ENCODE measurements around the gene COX19. TPM values are rescaled to one million over a fixed set of nuclear protein-coding genes. Genes with fewer than 3 reads are reported as not detected.

Gene COX19
- total and polyA plus RNA-seq, 2 of the 13 experiments (the other 11 are each of a cell fraction or from before 2014, with no cell fraction given) = 11.5 to 21.7 TPM

DNA sequence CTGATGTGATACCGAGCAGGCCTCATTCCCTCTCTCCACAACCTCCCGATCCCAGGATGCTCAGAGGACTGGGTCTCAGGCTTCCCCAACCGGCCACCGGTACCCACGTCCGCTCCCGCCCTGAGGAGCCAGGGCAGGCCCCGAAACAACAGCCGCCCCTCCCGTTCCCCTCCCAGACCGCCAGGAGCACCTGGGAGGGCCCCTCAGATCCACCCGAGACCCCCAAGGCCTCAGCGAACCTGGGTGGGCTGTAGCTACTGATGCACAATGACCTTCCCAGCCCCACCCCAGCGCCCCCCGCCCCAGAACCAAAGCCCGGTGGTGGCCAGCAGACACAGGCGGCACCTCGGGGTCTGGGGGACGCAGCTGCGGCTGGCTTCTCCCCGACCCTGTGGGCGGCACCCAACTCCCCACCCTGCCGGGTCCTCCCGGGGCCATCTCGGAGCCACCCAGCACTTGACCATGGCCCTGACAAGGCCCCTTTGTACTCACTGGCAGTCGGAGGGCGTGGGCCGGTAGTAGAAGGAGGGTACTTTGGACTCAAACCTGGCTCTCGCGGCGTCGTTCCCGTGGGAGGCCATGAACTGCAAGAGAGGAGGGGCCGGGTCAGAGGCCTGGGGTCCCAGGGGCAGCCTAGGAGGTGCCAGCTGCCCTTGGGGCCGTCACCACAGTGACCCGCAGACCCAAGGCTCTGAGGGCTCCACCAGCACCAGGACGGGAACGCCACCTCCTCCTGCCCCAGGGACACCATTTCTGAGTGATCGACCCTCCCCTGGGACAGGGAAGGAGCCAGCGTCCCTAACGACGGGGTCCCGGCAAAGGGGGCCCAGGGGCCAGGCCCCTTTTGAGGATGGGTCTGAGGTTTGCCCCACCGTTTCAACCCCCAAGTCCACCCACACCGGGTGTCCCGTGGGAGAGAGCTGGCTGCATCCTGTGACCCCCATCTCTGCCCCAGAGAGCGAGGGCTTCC, 49.0 kb downstream of the COX19 start (continued):
- TF ChIP-seq, protein P1, sequence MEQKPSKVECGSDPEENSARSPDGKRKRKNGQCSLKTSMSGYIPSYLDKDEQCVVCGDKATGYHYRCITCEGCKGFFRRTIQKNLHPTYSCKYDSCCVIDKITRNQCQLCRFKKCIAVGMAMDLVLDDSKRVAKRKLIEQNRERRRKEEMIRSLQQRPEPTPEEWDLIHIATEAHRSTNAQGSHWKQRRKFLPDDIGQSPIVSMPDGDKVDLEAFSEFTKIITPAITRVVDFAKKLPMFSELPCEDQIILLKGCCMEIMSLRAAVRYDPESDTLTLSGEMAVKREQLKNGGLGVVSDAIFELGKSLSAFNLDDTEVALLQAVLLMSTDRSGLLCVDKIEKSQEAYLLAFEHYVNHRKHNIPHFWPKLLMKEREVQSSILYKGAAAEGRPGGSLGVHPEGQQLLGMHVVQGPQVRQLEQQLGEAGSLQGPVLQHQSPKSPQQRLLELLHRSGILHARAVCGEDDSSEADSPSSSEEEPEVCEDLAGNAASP (CRISPR knock-in tag; IDR thresholded peaks at IDR 0.05; ENCODE audit: borderline replicate concordance) = peak; percentile 80; the same call in 1 of the 2 replicates
- TF ChIP-seq ARNTL (CRISPR knock-in tag; IDR thresholded peaks at IDR 0.05) (peak; percentile 27; the same call in 1 of the 2 replicates), SALL1 (CRISPR knock-in tag; IDR thresholded peaks at IDR 0.05) (peak; percentile 80; the same call in 1 of the 2 replicates), TOPORS (CRISPR knock-in tag; IDR thresholded peaks at IDR 0.05) (peak; percentile 73; the same call in 1 of the 2 replicates), POLR2AphosphoS2 (IDR thresholded peaks at IDR 0.05; ENCODE audit: low read depth, low read length) (no peak), PLRG1 (conservative IDR thresholded peaks at IDR 0.05) (no peak), ZNF234 (CRISPR knock-in tag; conservative IDR thresholded peaks at IDR 0.05) (no peak), PPARG (CRISPR knock-in tag; conservative IDR thresholded peaks at IDR 0.05) (peak; percentile 43; the same call in 1 of the 2 replicates), ARNT2 (CRISPR knock-in tag; IDR thresholded peaks at IDR 0.05; ENCODE audit: low read depth) (peak; percentile 56; the same call in 1 of the 2 replicates), JUNB (CRISPR knock-in tag; IDR thresholded peaks at IDR 0.05; ENCODE audit: borderline replicate concordance) (no peak), ZNF605 (CRISPR knock-in tag; IDR thresholded peaks at IDR 0.05) (peak; percentile 67), TBX2 (CRISPR knock-in tag; IDR thresholded peaks at IDR 0.05; ENCODE audit: borderline replicate concordance) (peak; percentile 71), ZNF180 (CRISPR knock-in tag; IDR thresholded peaks at IDR 0.05; ENCODE audit: borderline replicate concordance, low read depth) (no peak), RARA (CRISPR knock-in tag; IDR thresholded peaks at IDR 0.05) (peak; percentile 98), MXI1 (IDR thresholded peaks at IDR 0.05; ENCODE audit: borderline replicate concordance, low read depth, low read length) (0 out of 3 replicates have a peak, but pooled peaks have one; percentile 16)
- TF ChIP-seq, protein P2, sequence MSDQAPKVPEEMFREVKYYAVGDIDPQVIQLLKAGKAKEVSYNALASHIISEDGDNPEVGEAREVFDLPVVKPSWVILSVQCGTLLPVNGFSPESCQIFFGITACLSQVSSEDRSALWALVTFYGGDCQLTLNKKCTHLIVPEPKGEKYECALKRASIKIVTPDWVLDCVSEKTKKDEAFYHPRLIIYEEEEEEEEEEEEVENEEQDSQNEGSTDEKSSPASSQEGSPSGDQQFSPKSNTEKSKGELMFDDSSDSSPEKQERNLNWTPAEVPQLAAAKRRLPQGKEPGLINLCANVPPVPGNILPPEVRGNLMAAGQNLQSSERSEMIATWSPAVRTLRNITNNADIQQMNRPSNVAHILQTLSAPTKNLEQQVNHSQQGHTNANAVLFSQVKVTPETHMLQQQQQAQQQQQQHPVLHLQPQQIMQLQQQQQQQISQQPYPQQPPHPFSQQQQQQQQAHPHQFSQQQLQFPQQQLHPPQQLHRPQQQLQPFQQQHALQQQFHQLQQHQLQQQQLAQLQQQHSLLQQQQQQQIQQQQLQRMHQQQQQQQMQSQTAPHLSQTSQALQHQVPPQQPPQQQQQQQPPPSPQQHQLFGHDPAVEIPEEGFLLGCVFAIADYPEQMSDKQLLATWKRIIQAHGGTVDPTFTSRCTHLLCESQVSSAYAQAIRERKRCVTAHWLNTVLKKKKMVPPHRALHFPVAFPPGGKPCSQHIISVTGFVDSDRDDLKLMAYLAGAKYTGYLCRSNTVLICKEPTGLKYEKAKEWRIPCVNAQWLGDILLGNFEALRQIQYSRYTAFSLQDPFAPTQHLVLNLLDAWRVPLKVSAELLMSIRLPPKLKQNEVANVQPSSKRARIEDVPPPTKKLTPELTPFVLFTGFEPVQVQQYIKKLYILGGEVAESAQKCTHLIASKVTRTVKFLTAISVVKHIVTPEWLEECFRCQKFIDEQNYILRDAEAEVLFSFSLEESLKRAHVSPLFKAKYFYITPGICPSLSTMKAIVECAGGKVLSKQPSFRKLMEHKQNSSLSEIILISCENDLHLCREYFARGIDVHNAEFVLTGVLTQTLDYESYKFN (CRISPR knock-in tag; conservative IDR thresholded peaks at IDR 0.05) = peak; percentile 93
- TF ChIP-seq, protein P3, sequence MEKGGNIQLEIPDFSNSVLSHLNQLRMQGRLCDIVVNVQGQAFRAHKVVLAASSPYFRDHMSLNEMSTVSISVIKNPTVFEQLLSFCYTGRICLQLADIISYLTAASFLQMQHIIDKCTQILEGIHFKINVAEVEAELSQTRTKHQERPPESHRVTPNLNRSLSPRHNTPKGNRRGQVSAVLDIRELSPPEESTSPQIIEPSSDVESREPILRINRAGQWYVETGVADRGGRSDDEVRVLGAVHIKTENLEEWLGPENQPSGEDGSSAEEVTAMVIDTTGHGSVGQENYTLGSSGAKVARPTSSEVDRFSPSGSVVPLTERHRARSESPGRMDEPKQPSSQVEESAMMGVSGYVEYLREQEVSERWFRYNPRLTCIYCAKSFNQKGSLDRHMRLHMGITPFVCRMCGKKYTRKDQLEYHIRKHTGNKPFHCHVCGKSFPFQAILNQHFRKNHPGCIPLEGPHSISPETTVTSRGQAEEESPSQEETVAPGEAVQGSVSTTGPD (CRISPR knock-in tag; IDR thresholded peaks at IDR 0.05) = peak; percentile 50; the same call in 1 of the 2 replicates
- TF ChIP-seq, protein P4, sequence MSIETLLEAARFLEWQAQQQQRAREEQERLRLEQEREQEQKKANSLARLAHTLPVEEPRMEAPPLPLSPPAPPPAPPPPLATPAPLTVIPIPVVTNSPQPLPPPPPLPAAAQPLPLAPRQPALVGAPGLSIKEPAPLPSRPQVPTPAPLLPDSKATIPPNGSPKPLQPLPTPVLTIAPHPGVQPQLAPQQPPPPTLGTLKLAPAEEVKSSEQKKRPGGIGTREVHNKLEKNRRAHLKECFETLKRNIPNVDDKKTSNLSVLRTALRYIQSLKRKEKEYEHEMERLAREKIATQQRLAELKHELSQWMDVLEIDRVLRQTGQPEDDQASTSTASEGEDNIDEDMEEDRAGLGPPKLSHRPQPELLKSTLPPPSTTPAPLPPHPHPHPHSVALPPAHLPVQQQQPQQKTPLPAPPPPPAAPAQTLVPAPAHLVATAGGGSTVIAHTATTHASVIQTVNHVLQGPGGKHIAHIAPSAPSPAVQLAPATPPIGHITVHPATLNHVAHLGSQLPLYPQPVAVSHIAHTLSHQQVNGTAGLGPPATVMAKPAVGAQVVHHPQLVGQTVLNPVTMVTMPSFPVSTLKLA (IDR thresholded peaks at IDR 0.05) = no peak
- TF ChIP-seq, protein P5, sequence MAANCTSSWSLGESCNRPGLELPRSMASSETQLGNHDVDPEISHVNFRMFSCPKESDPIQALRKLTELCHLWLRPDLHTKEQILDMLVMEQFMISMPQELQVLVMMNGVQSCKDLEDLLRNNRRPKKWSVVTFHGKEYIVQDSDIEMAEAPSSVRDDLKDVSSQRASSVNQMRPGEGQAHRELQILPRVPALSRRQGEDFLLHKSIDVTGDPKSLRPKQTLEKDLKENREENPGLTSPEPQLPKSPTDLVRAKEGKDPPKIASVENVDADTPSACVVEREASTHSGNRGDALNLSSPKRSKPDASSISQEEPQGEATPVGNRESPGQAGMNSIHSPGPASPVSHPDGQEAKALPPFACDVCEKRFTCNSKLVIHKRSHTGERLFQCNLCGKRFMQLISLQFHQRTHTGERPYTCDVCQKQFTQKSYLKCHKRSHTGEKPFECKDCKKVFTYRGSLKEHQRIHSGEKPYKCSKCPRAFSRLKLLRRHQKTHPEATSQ (CRISPR knock-in tag; IDR thresholded peaks at IDR 0.05; ENCODE audit: borderline replicate concordance) = no peak; the same call in 1 of the 2 replicates
